Neural cell (in vitro differentiated cells): ENCODE measurements around the gene STRIP1. TPM values are rescaled to one million over a fixed set of nuclear protein-coding genes. Genes with fewer than 3 reads are reported as not detected.

Experiments used
- H2AFZ ChIP-seq: fragments of 200-600, 300-800 bp; sonication (generic), shearing (Covaris generic); 2 replicates; pipeline ENCODE4 v1.6.0; 2014; ENCODE audit warnings: low read depth, mild to moderate bottlenecking, antibody characterized with exemption, low read length, moderate library complexity
- H3F3A ChIP-seq: fragments of 200-600 bp; shearing (Covaris generic); 2 replicates; pipeline ENCODE4 v1.6.1; 2016; ENCODE audit warnings: mild to moderate bottlenecking, moderate library complexity, mixed read lengths, antibody characterized with exemption, low read length; ENCODE audit not compliant: insufficient read depth, poor library complexity, severe bottlenecking
- H3K27ac ChIP-seq: fragments of 200-600, 300-800 bp; sonication (generic), shearing (Covaris generic); 2 replicates; pipeline ENCODE4 v1.5.1; 2014; ENCODE audit warnings: mild to moderate bottlenecking, low read length, moderate library complexity
- H3K27me3 ChIP-seq: fragments of 300-800, 200-600 bp; sonication (generic), shearing (Covaris generic); 2 replicates; pipeline ENCODE4 v1.6.0; 2014; ENCODE audit warnings: mild to moderate bottlenecking, low read depth, low read length, moderate library complexity; ENCODE audit not compliant: insufficient read depth
- H3K36me3 ChIP-seq: fragments of 300-800, 200-600 bp; sonication (generic), shearing (Covaris generic); 2 replicates; pipeline ENCODE4 v1.5.1; 2014; ENCODE audit warnings: mild to moderate bottlenecking, antibody characterized with exemption, low read length, moderate library complexity; ENCODE audit not compliant: insufficient read depth
- H3K4me2 ChIP-seq: fragments of 300-800, 200-600 bp; sonication (generic), shearing (Covaris generic); 2 replicates; pipeline ENCODE4 v1.6.0; 2014; ENCODE audit warnings: mild to moderate bottlenecking, low read length
- H3K4me3 ChIP-seq: fragments of 300-800, 200-600 bp; sonication (generic), shearing (Covaris generic); 2 replicates; pipeline ENCODE4 v1.5.1; 2014; ENCODE audit warnings: mild to moderate bottlenecking, low read length, moderate library complexity
- H3K79me2 ChIP-seq: fragments of 200-600 bp; shearing (Covaris generic); replicated peaks from 2 replicates; pipeline ENCODE4 v1.6.0; 2014; ENCODE audit warnings: mild to moderate bottlenecking, low read length, moderate library complexity; ENCODE audit not compliant: insufficient read depth
- H3K9ac ChIP-seq: fragments of 300-800, 200-600 bp; sonication (generic), shearing (Covaris generic); 2 replicates; pipeline ENCODE4 v1.6.1; 2016; ENCODE audit warnings: mild to moderate bottlenecking, low read length, mixed read lengths
- H3K9me2 ChIP-seq: fragments of 200-600 bp; shearing (Covaris generic); 2 replicates; pipeline ENCODE4 v1.6.1; 2016; ENCODE audit warnings: mild to moderate bottlenecking, low read length, mixed read lengths; ENCODE audit not compliant: insufficient read depth
- H3K9me3 ChIP-seq: fragments of 200-600, 300-800 bp; sonication (generic), shearing (Covaris generic); 2 replicates; pipeline ENCODE4 v1.6.1; 2016; ENCODE audit warnings: mild to moderate bottlenecking, mixed run types, low read length, moderate library complexity, mixed read lengths
- H4K20me1 ChIP-seq: fragments of 200-600 bp; shearing (Covaris generic); 2 replicates; pipeline ENCODE4 v1.6.1; 2016; ENCODE audit warnings: mild to moderate bottlenecking, mixed run types; ENCODE audit not compliant: insufficient read depth
- EP300 ChIP-seq: fragments of 450-650 bp; conservative IDR thresholded peaks from 2 replicates; pipeline ENCODE4 v1.6.1; 2014; ENCODE audit warnings: antibody characterized with exemption, mild to moderate bottlenecking, moderate library complexity; ENCODE audit not compliant: poor library complexity, severe bottlenecking
- EZH2 ChIP-seq: fragments of 200-600, 300-800 bp; shearing (Covaris generic), sonication (generic); IDR thresholded peaks from 2 replicates; pipeline ENCODE4 v1.6.1; 2014; ENCODE audit warnings: antibody characterized with exemption, low read length, borderline replicate concordance, mild to moderate bottlenecking; ENCODE audit not compliant: insufficient read depth, poor library complexity, severe bottlenecking
- MXI1 ChIP-seq: fragments of 450-650 bp; conservative IDR thresholded peaks from 2 replicates; pipeline ENCODE4 v1.6.1; 2014; ENCODE audit warnings: antibody characterized with exemption, mild to moderate bottlenecking; ENCODE audit not compliant: poor library complexity, severe bottlenecking
- POLR2AphosphoS5 ChIP-seq: IDR thresholded peaks from 2 replicates; pipeline ENCODE4 v1.6.1; 2012
- RAD21 ChIP-seq: fragments of 450-650 bp; conservative IDR thresholded peaks from 2 replicates; pipeline ENCODE4 v1.6.1; 2014; ENCODE audit warnings: antibody characterized with exemption, mild to moderate bottlenecking, moderate library complexity
- SMC3 ChIP-seq: fragments of 450-650 bp; conservative IDR thresholded peaks from 2 replicates; pipeline ENCODE4 v1.6.1; 2014; ENCODE audit warnings: antibody characterized with exemption, mild to moderate bottlenecking, moderate library complexity; ENCODE audit not compliant: poor library complexity
- TAF1 ChIP-seq: IDR thresholded peaks from 2 replicates; pipeline ENCODE4 v1.6.1; 2012; ENCODE audit warnings: low read depth
- polyA plus RNA-seq: library from polyadenylated mRNA; depleted of rRNA; stranded (reverse); fragments of >200 nt; gene quantifications from 2 replicates; pipeline ENCODE4 v1.2.3, GENCODE V29; 2014
- TF ChIP-seq, protein P1 (sequence below): IDR thresholded peaks from 2 replicates; pipeline ENCODE4 v1.6.1; 2012; ENCODE audit warnings: borderline replicate concordance
- TF ChIP-seq, protein P2 (sequence below): fragments of 450-650 bp; IDR thresholded peaks from 2 replicates; pipeline ENCODE4 v1.5.1; 2014; ENCODE audit warnings: antibody characterized with exemption, mild to moderate bottlenecking, moderate library complexity; ENCODE audit not compliant: poor library complexity, severe bottlenecking

Gene STRIP1
- polyA plus RNA-seq, 1 donor from 2014 or later = 178 TPM

DNA sequence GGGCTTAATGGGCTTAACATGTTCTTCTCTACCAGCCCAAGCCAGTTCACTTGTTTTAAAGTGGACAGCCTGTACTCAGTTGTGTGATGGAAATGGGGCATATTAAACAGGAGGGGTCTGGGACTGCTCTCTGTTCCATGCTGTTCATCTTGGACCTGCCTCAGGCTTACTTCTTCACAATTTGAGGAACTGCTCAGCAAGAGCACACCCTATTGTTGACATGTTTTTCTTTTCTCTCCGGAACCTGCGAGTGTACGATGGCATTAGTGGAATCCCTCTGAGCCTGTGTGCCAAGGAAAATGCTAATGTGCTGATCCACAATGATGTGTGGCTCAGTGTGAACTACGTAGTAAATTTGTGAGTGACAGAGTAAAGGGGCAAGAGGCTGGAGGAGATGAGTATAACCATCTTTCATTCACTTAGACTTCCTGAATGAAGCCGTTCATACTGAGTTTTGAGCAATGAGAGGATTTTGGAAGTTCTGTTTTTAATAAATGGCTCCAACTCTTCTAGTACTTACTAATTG lies 43.0 kb upstream of the STRIP1 start:
- Histone ChIP-seq H3K4me3 (no peak overlapping the region), H3K79me2 (peaks cover 65% of the 10 kb centered on the region), H4K20me1 (no peaks in the 10 kb centered on the region), H3K9ac (no peak overlapping the region), H3K4me2 (no peak overlapping the region), H3K9me3 (no peaks in the 10 kb centered on the region), H3F3A (no peaks in the 10 kb centered on the region), H2AFZ (no peak overlapping the region), H3K36me3 (peaks cover 5% of the 10 kb centered on the region), H3K27ac (no peak overlapping the region), H3K9me2 (no peaks in the 10 kb centered on the region), H3K27me3 (no peaks in the 10 kb centered on the region)
- TF ChIP-seq EP300 (no peak), MXI1 (no peak), POLR2AphosphoS5 (no peak), EZH2 (no peak), TAF1 (no peak), RAD21 (no peak), SMC3 (no peak)
- TF ChIP-seq, protein P1, sequence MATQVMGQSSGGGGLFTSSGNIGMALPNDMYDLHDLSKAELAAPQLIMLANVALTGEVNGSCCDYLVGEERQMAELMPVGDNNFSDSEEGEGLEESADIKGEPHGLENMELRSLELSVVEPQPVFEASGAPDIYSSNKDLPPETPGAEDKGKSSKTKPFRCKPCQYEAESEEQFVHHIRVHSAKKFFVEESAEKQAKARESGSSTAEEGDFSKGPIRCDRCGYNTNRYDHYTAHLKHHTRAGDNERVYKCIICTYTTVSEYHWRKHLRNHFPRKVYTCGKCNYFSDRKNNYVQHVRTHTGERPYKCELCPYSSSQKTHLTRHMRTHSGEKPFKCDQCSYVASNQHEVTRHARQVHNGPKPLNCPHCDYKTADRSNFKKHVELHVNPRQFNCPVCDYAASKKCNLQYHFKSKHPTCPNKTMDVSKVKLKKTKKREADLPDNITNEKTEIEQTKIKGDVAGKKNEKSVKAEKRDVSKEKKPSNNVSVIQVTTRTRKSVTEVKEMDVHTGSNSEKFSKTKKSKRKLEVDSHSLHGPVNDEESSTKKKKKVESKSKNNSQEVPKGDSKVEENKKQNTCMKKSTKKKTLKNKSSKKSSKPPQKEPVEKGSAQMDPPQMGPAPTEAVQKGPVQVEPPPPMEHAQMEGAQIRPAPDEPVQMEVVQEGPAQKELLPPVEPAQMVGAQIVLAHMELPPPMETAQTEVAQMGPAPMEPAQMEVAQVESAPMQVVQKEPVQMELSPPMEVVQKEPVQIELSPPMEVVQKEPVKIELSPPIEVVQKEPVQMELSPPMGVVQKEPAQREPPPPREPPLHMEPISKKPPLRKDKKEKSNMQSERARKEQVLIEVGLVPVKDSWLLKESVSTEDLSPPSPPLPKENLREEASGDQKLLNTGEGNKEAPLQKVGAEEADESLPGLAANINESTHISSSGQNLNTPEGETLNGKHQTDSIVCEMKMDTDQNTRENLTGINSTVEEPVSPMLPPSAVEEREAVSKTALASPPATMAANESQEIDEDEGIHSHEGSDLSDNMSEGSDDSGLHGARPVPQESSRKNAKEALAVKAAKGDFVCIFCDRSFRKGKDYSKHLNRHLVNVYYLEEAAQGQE = no peak
- TF ChIP-seq, protein P2, sequence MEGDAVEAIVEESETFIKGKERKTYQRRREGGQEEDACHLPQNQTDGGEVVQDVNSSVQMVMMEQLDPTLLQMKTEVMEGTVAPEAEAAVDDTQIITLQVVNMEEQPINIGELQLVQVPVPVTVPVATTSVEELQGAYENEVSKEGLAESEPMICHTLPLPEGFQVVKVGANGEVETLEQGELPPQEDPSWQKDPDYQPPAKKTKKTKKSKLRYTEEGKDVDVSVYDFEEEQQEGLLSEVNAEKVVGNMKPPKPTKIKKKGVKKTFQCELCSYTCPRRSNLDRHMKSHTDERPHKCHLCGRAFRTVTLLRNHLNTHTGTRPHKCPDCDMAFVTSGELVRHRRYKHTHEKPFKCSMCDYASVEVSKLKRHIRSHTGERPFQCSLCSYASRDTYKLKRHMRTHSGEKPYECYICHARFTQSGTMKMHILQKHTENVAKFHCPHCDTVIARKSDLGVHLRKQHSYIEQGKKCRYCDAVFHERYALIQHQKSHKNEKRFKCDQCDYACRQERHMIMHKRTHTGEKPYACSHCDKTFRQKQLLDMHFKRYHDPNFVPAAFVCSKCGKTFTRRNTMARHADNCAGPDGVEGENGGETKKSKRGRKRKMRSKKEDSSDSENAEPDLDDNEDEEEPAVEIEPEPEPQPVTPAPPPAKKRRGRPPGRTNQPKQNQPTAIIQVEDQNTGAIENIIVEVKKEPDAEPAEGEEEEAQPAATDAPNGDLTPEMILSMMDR = no peak

DNA sequence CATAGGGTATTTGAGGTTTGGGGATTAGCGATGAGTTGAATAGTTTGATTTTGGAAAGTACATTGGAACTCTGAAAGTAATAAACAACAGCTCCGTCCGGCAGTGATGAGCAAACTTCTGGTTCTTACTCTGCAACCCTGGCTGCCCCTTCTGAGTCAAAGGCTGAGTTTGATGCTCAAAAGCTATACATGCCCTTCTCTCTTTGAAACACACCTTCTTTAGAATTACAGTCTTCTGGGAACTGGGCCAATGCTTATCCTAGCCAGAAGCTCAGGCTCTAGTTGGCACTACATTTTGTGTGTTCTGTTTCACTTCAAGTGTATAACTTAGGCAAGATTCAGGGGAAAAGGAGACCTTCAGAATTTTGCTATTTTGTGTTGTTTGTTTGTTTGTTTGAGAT lies 40.5 kb upstream of the STRIP1 start:
- Histone ChIP-seq H3K9ac (no peak overlapping the region), H4K20me1 (no peaks in the 10 kb centered on the region), H3K9me2 (no peaks in the 10 kb centered on the region), H3K9me3 (no peaks in the 10 kb centered on the region), H3K36me3 (no peaks in the 10 kb centered on the region), H3K4me3 (no peak overlapping the region), H3K79me2 (peaks cover 50% of the 10 kb centered on the region), H3K4me2 (no peak overlapping the region), H3K27me3 (no peaks in the 10 kb centered on the region), H3K27ac (no peak overlapping the region), H3F3A (no peaks in the 10 kb centered on the region), H2AFZ (no peak overlapping the region)
- TF ChIP-seq, protein P1 = no peak
- no peak for TF ChIP-seq MXI1
- no peak for TF ChIP-seq TAF1
- no peak for TF ChIP-seq SMC3
- no peak for TF ChIP-seq EP300
- TF ChIP-seq POLR2AphosphoS5 = no peak
- TF ChIP-seq EZH2 = no peak
